Germinal center (tissue), 1 donor: ENCODE results near the gene SH3GLB2.
A peak's percentile ranks its signal among the peaks of the same experiment; 100 is the strongest.

Source experiments
- DNase-seq: peaks from one replicate; pipeline ENCODE4 v3.0.0; 2012; ENCODE audit warnings: mixed read lengths, low spot score

SH3GLB2 gene

DNA sequence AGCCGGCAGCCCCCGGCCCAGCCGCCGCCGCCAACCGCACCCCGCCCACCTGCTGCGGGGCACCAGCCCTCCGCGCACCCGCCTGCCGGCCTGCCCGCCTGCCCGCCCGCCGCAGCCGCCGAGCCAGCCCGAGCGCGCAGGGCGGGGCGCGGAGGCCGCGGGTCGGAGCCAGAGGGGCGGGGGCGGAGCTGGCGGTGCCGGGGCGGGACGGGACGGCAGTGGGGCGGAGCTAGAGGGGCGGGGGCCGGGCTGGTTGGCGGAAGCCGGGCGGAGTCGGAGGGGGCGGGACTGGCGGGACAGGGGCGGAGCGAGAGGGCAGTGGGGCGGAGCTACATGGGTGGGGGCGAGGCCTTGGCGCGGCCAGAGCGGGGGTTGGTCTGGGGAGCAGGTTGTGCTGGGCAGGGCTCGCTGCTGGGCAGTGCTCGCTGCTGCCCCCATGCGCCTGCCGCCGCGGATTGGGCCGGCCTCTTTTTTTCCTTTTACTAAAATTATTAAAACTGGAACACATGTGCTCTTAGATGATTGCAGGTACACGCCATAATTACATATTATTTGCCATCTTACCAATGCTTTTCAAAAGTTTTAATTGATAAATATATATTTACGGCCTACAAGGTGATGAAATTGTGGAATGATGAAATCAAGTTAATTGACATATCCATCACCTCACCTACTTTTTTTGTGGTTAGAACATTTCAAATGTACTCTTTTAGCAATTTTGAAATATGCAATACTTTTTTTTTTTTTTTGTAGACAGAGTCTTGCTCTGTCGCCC, at the start of gene SH3GLB2:
Gene SH3GLB2, minus strand, starts transcription at position 140 of the 775 bp plus-strand sequence. CDS start 177 bp downstream, outside the sequence.
- DNase-seq = peak; percentile 97

DNA sequence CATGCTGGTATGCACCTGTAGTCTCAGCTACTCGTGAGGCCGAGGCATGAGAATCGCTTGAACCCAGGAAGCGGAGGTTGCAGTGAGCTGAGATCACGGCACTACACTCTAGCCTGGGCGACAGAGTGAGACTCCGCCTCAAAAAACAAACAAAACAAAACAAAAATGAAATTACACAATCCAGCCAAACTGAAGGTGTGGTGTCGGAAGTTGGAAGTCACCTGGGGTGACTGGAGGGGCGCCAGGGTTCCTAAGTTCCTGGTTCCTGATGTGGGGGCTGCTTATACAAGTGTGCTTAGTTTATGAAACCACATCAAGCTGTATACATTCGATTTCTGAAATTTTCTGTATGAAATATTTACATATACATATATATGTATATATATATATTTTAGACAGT, 49.1 kb upstream of the SH3GLB2 start:
- no peak for DNase-seq

DNA sequence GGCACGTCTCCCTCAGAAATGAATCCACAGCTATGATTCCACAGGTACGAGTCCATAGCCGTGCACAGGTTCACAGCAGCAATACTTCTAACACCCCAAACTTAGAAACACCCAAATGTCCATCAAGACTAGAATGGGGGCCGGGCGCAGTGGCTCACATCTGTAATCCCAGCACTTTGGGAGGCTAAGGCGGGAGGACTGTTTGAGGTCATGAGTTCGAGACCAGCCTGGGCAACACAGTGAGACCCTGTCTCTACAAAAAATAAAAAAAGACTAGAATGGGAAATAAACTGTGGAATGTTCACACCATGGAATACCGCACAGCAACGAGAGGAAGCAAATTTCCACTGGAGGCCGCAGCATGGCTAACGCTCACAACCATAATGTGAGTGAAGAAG, 48.5 kb upstream of the SH3GLB2 start:
- DNase-seq = no peak

DNA sequence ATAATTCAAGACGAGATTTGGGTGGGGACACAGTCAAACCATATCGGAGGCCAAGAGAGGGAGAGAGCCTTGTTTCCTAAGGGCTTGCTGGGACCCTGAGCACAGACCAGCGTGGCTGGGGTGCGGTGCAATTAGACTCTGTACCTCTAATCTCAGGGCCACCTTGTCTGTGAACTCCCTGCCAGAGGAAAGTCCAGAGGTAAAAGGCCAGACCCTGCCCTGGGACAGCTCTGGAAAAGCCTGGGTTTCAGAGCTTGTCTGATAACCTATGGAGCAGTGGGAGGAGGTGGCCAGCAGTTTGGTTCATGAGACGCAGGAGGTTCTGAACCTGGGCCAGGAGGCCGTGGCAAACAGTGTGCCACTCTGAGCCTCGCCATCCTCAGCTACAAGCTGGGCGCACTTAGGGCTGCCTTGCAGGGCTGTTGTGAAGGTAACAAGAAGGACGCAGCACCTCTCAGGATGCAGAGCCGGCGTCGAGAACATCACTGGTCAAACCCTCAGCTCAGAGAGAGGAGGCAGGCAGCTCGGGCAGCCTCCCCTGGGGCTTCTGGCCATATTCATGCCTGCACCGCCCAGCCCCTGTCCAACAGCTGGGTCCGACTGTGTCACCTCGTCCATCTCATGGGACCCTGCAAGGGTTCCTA, 48.0 kb upstream of the SH3GLB2 start:
- DNase-seq = no peak

GRCh38 chr9:129074106-129074505, 46.0 kb upstream of the SH3GLB2 start:
- DNase-seq = no peak

DNA sequence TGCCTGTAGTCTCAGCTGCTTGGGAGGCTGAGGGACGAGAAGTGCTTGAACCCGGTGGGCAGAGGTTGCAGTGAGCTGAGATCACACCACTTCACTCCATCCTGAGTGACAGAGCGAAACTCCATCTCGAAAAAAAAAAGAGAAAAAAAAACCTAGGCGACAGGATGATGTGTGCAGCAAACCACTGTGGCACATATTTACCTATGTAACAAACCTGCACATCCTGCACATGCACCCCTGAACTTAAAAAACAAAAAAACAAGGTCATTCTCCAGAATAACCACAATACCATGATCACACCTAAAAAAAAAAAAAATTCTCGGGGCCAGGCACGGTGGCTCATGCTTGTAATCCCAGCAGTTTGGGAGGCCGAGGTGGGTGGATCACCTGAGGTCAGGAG, 45.3 kb upstream of the SH3GLB2 start:
- no peak for DNase-seq

GRCh38 chr9:129072171-129072570, 44.0 kb upstream of the SH3GLB2 start:
- DNase-seq = no peak

DNA sequence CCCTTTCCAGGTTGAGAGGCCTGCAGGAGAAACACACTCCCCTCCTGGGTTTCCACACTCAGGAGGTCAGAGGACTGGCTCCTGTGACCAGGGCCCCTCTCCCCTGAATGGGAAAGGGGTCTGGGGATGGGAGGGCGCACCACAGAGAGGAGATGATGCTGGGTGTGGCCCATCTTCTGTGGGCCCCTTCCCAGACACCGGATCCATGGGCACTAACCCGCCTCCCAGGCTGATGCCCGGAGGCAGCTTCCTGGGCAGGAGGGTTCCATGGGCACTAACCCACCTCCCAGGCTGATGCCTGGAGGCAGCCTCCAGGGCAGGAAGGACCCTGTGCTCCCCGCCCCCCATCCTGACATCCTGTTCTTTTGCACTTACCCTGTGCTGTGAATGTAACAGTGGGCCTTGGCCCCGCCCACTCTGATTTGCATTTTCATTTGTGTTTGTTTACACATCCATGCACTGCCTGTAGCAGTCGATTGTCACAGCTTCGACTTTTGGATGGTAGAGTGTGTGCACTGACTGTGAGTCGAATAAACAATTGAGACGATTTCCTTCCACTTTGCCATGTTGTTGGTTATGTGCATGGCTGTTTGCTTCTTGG, 43.5 kb upstream of the SH3GLB2 start:
- no peak for DNase-seq

DNA sequence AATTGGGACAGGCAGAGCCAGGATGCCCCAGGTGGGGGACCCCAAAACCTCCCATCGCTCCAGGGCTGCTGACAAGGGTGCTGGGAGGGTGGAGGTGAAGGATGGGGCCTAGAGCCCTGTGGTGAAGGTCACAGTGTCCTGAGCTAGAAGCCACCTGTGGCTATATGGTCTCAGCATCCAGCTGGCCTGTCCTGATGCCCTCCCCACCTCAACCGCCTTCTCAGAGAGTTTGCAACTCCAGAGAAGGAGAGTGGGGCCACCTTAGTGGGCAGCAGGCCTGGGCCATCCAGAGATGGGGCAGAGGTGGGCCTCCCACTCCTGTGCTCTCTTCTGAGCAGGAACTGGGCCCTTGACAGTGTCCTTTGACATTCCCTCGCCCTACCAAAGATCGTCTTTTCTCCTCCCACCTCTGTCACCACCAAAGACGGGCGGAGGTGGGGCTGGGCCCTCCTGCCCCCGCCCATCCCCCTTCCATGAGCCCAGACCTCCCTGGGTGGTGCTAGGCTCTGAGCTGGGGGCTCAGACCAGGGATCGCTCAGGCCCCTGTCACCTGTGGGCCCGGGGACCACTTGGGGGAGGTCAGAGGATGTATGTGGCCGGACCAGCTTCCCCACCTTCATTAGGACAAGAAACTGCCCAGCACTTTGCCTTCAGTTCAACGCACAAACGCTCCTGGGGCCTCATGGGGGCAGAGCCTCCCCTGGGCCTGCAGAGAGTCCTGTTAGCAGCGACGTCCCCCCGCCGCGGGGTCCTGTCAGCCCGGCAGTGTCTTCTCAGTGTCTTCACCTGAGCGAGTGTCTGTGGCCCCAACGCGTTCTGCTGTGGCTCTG, 42.8 kb upstream of the SH3GLB2 start:
- no peak for DNase-seq

DNA sequence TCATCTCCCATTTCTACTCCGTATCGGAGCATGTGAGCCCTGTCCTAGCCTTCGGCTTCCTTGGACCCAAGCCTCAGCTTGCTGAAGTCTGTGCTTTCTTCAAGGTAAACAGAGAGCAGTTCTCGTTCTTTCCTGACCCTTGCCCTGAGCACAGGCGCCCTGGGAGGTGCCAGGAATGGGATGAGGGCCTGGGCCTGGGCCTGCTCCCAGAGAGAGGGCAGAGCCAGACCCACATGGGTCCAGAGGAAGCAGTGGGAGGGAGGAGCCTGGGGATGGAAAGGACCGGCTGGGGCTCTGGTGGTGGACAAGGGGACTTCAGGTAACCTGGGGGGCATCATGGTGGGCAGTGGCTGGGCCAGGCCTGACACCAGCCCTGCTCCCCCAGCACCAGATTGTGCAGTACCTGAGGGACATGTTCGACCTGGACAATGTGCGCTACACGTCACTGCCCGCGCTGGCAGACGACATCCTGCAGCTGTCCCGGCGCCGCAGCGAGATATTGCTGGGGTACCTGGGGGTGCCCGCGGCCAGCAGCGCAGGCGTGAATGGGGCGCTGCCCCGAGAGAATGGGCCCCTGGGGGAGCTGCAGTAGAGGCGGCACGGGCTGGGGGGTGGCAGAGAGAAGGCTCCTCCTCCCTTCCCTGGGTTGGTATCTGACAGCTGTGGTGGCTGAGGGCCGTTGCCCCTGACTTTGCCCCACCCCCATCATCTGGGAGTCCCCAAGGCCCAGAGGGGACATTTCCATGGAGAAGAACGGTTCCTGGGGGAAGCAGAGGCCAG, 41.9 kb upstream of the SH3GLB2 start:
- DNase-seq = no peak

DNA sequence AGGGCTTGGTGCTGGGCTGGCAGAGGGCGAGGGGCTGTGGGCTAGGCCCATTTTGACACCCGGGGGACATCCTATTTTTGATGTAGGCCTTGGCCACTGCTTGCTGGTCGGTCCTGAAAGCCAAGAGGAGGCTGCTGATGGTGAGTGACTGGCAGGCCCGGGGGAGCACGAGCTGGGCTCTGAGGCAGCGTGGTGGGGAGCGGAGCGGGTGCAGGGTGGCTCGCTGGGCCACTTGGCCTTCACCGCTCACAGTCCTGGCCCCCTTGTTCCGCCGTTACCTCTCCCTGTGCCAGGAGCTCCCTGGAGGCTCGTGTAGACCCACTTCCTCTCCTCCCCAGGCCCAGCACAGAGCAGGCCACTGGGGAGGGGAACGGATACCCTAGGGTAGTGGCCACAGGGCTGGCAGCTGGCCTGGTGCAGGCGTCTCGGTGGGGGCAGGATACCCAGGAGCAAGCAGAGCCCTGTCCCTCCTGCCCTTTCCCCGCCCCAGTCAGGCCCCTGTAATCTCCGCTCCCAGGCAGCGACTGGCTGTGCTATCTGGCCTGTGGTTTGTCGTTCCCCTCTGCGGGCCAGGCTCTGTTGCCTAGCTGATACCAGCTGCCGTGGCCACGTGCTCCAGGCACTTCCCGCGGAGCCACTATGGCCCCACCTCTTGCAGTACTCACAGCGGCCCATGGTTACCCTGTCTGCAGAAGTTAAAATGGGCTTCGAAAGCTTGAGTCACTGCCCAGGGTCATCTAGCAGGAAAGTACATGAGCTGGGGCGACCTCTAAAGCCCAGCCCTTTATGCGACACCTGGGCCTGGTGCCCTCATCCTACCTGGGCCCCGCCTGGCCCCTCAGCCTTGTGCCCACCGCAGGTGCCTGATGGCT, 41.1 kb upstream of the SH3GLB2 start:
- DNase-seq = peak; percentile 65

GRCh38 chr9:129068110-129068509, 40.0 kb upstream of the SH3GLB2 start:
- no peak for DNase-seq

- no peak for DNase-seq
Observed at GRCh38 chr9:129064499-129064908, 36.4 kb upstream of the SH3GLB2 start.

- DNase-seq = no peak
Observed at GRCh38 chr9:129063061-129063460, 34.9 kb upstream of the SH3GLB2 start.

DNA sequence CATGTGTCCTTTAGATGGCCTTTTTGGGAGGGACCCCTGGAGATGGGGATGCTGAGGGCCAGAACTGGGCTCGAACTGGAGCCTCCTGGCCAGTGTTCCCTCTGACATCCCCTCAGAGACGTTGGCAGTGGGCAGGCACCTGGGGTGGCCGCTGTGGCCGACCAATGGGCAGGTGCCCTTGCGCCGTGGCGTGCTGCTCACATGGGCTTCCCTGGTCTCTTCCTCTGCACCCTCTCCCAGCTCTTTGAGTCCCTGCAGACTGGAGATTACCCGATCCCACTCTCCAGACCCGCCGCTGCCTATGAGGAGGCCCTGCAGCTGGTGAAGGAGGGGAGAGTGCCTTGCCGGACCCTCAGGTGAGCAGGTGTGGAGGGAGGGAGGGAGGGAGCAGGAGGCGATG, 32.9 kb upstream of the SH3GLB2 start:
- no peak for DNase-seq

- DNase-seq = no peak
Observed at GRCh38 chr9:129059796-129060785, 32.0 kb upstream of the SH3GLB2 start.

GRCh38 chr9:129058965-129059795, 31.0 kb upstream of the SH3GLB2 start:
- no peak for DNase-seq

- no peak for DNase-seq
Observed at GRCh38 chr9:129054163-129054851, 26.2 kb upstream of the SH3GLB2 start.
